B cell (primary cell): ENCODE results near the gene SHMT1. TPM values are rescaled to one million over a fixed set of nuclear protein-coding genes. Genes with fewer than 3 reads are reported as not detected.
A peak's percentile ranks its signal among the peaks of the same experiment; 100 is the strongest.

ENCODE experiments used
- ATAC-seq: fragments of 200-7000 bp; cut with Tn5 transposase; one replicate; pipeline ENCODE4 v1.10.0; 2021; ENCODE audit warnings: low read depth, mild to moderate bottlenecking, moderate number of reproducible peaks, moderate library complexity
- CTCF ChIA-PET: fragments of 350-600 bp; sonication (Branson Sonifier 250); formaldehyde crosslinking; loops from one replicate; lab custom pipeline; 2021; ENCODE audit warnings: antibody characterized with exemption, inconsistent platforms; lab: Charles Lee
- POLR2A ChIA-PET: fragments of 350-600 bp; sonication (Branson Sonifier 250); formaldehyde crosslinking; loops from one replicate; lab custom pipeline; 2021; ENCODE audit warnings: antibody characterized with exemption; lab: Charles Lee
- DNase-seq: peaks from one replicate; pipeline ENCODE4 v3.0.0; 2013
- H2AFZ ChIP-seq: 2 replicates; pipeline ENCODE4 v1.6.1; 2012; ENCODE audit warnings: mild to moderate bottlenecking, low read depth, low read length; ENCODE audit not compliant: insufficient read depth, poor library complexity, severe bottlenecking
- H3K27ac ChIP-seq, 2 donors: 1 replicate in 1 of 2; 2 replicates in 1 of 2; pipeline ENCODE4 v1.5.1; 2012 to 2013; ENCODE audit warnings: low read length in 2 of 2, mild to moderate bottlenecking in 2 of 2, moderate library complexity in 1 of 2
- H3K27me3 ChIP-seq, 4 experiments: fragments of 200-600 bp in 1 of 4; sonication (generic) in 1 of 4; replicated peaks in 1 of 4; 1 replicate in 2 of 4; 2 replicates in 2 of 4; pipeline versions ENCODE4 v1.6.1 to v1.7.0; 2013 to 2016; ENCODE audit warnings: low read length in 3 of 4, mild to moderate bottlenecking in 2 of 4, mixed read lengths in 1 of 4, moderate library complexity in 1 of 4; ENCODE audit not compliant: insufficient read depth in 4 of 4, control insufficient read depth in 3 of 4; ENCODE audit errors: control extremely low read depth in 1 of 4
- H3K36me3 ChIP-seq, 2 experiments: replicated peaks in 1 of 2; 1 replicate in 1 of 2; 2 replicates in 1 of 2; pipeline versions ENCODE4 v1.6.1 to v1.7.1; 2013; ENCODE audit warnings: low read length in 1 of 2; ENCODE audit not compliant: insufficient read depth in 2 of 2, control insufficient read depth in 1 of 2; ENCODE audit errors: control extremely low read depth in 1 of 2, extremely low read depth in 1 of 2
- H3K4me1 ChIP-seq, 2 donors: fragments of 200-600 bp in 1 of 2; sonication (generic) in 1 of 2; 1 replicate in 1 of 2; 2 replicates in 1 of 2; pipeline versions ENCODE4 v1.5.1 to v1.6.1; 2013 to 2017; ENCODE audit warnings: low read length in 2 of 2; ENCODE audit not compliant: control insufficient read depth in 2 of 2, insufficient read depth in 2 of 2
- H3K4me2 ChIP-seq: replicated peaks from 2 replicates; pipeline ENCODE3; 2012; ENCODE audit warnings: mild to moderate bottlenecking, low read depth, low read length; ENCODE audit not compliant: poor library complexity, severe bottlenecking
- H3K4me3 ChIP-seq, 5 experiments: fragments of 200-600 bp in 1 of 5; sonication (generic) in 1 of 5; 1 replicate in 3 of 5; 2 replicates in 2 of 5; pipeline versions ENCODE4 v1.5.1 to v1.7.0; 2011 to 2016; ENCODE audit warnings: low read length in 4 of 5, mild to moderate bottlenecking in 4 of 5, low read depth in 2 of 5, control low read depth in 1 of 5, moderate library complexity in 1 of 5; ENCODE audit not compliant: insufficient read depth in 1 of 5; ENCODE audit errors: control extremely low read depth in 1 of 5, extremely low read depth in 1 of 5
- H3K79me2 ChIP-seq: fragments of 200-600 bp; sonication (generic); one replicate; pipeline ENCODE4 v1.6.0; 2016; ENCODE audit warnings: low read length; ENCODE audit not compliant: control insufficient read depth, insufficient read depth
- H3K9ac ChIP-seq: fragments of 200-600 bp; sonication (generic); 2 replicates; pipeline ENCODE4 v1.6.1; 2017; ENCODE audit warnings: mild to moderate bottlenecking, low read length, moderate library complexity
- H3K9me3 ChIP-seq, 3 donors: one replicate each; pipeline versions ENCODE4 v1.6.1 to v1.7.1; 2013; ENCODE audit warnings: low read length in 2 of 3; ENCODE audit not compliant: control insufficient read depth in 2 of 3, insufficient read depth in 1 of 3; ENCODE audit errors: control extremely low read depth in 1 of 3
- H4K20me1 ChIP-seq: 2 replicates; pipeline ENCODE4 v1.6.0; 2012; ENCODE audit warnings: mild to moderate bottlenecking, low read length; ENCODE audit not compliant: insufficient read depth, control insufficient read depth, poor library complexity, severe bottlenecking
- H3K27ac Mint-ChIP-seq: one replicate; pipeline ENCODE4 v1.8.0; 2021; ENCODE audit warnings: mixed read lengths
- H3K27me3 Mint-ChIP-seq: one replicate; pipeline ENCODE4 v1.8.0; 2021; ENCODE audit warnings: mixed read lengths
- H3K4me1 Mint-ChIP-seq: one replicate; pipeline ENCODE4 v1.8.0; 2021; ENCODE audit warnings: mixed read lengths
- H3K4me3 Mint-ChIP-seq: one replicate; pipeline ENCODE4 v1.8.0; 2021; ENCODE audit warnings: mixed read lengths
- H3K9me3 Mint-ChIP-seq: one replicate; pipeline ENCODE4 v1.8.0; 2022; ENCODE audit warnings: mixed read lengths; ENCODE audit not compliant: insufficient read depth
- EZH2 ChIP-seq: IDR thresholded peaks from 2 replicates; pipeline ENCODE4 v1.6.1; 2012; ENCODE audit warnings: borderline replicate concordance, low read depth, mild to moderate bottlenecking, moderate library complexity, low read length; ENCODE audit not compliant: insufficient read depth, poor library complexity, severe bottlenecking
- WGBS: methylation state at CpG from one replicate; pipeline ENCODE4 v1.1.5; 2013; ENCODE audit warnings: missing lambda C conversion rate; ENCODE audit not compliant: insufficient coverage; 5-methylcytosine and 5-hydroxymethylcytosine counted together
- intact Hi-C: fragments of 100-400 bp; cut with micrococcal nuclease; formaldehyde crosslinking; loops from one replicate; pipeline ENCODE4 v1.10.0; 2022
- polyA plus RNA-seq: library from polyadenylated mRNA; depleted of rRNA; stranded (reverse); fragments of >200 nt; gene quantifications from 2 replicates; pipeline ENCODE4 v1.2.3, GENCODE V29; 2012
- total RNA-seq, 2 donors: library from RNA; stranded (reverse); fragments of 120-200 nt in 1 of 2; gene quantifications; 1 replicate in 1 of 2; 2 replicates in 1 of 2; pipeline versions ENCODE4 v1.2.3 to v1.2.4, GENCODE V29; 2013 to 2022
- TF ChIP-seq, protein P1 (sequence below): fragments of 200-600 bp; IDR thresholded peaks from one replicate; pipeline ENCODE4 v1.8.0; 2022; ENCODE audit warnings: antibody characterized with exemption, mild to moderate bottlenecking

The SHMT1 gene
- total and polyA plus RNA-seq, 2 donors (not counting 1 experiment from before 2014, with no cell fraction given), result 6.9 to 23.5 TPM

- H3K9me3 Mint-ChIP-seq, result no peaks in the 10 kb centered on the region
- Histone ChIP-seq H4K20me1 (peaks cover 70% of the 10 kb centered on the region), H3K9ac (peak overlapping the region; percentile 92), H3K27ac (peak overlapping the region; percentile 91 to 99), H2AFZ (peak overlapping the region; percentile 91), H3K79me2 (peaks cover 87% of the 10 kb centered on the region), H3K9me3 (peaks cover 0 to 14% (median 0%) of the 10 kb centered on the region in 3 donors), H3K27me3 (no peaks in the 10 kb centered on the region), H3K4me2 (peak overlapping the region; percentile 88), H3K4me1 (peaks cover 47 to 68% of the 10 kb centered on the region in 2 donors), H3K36me3 (peaks cover 0 to 48% of the 10 kb centered on the region in 2 experiments), H3K4me3 (peak overlapping the region; percentile 53 to 98 (median 87))
- ATAC-seq (no peak), DNase-seq (no peak)
- H3K27ac Mint-ChIP-seq, result peak overlapping the region; percentile 98
- ChIA-PET CTCF (no interaction called here), POLR2A (no interaction called here)
- intact Hi-C loops, result loop anchor here (1.0 kb wide), 5 partner anchors 9 to 133 kb away; partner anchors contain the start of genes ALKBH5, LLGL1, MIEF2 and SHMT1
- H3K4me1 Mint-ChIP-seq, result peaks cover 78% of the 10 kb centered on the region
- H3K4me3 Mint-ChIP-seq, result peak overlapping the region; percentile 96
- WGBS, result 75% methylated on average over 7 of the region's 11 CpGs
- no peaks in the 10 kb centered on the region for H3K27me3 Mint-ChIP-seq
- TF ChIP-seq, protein P1, sequence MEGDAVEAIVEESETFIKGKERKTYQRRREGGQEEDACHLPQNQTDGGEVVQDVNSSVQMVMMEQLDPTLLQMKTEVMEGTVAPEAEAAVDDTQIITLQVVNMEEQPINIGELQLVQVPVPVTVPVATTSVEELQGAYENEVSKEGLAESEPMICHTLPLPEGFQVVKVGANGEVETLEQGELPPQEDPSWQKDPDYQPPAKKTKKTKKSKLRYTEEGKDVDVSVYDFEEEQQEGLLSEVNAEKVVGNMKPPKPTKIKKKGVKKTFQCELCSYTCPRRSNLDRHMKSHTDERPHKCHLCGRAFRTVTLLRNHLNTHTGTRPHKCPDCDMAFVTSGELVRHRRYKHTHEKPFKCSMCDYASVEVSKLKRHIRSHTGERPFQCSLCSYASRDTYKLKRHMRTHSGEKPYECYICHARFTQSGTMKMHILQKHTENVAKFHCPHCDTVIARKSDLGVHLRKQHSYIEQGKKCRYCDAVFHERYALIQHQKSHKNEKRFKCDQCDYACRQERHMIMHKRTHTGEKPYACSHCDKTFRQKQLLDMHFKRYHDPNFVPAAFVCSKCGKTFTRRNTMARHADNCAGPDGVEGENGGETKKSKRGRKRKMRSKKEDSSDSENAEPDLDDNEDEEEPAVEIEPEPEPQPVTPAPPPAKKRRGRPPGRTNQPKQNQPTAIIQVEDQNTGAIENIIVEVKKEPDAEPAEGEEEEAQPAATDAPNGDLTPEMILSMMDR, result no peak
- TF ChIP-seq EZH2, result no peak
Measured at GRCh38 chr17:18315961-18316360, 47.4 kb downstream of the SHMT1 start.

- CTCF ChIA-PET, result no interaction called here
- H4K20me1 ChIP-seq, result peaks cover 66% of the 10 kb centered on the region
- peak overlapping the region; percentile 91 for H2AFZ ChIP-seq
Measured at GRCh38 chr17:18315562-18315922, 47.8 kb downstream of the SHMT1 start.

More at GRCh38 chr17:18315562-18315922, 47.8 kb downstream of the SHMT1 start:
- WGBS, result 8% methylated on average over 13 of the region's 18 CpGs
- DNase-seq (no peak), ATAC-seq (peak; percentile 5)
- Histone ChIP-seq H3K4me3 (peak overlapping the region; percentile 53 to 98 (median 87)), H3K36me3 (peaks cover 0 to 44% of the 10 kb centered on the region in 2 experiments), H3K9me3 (peaks cover 0 to 14% (median 0%) of the 10 kb centered on the region in 3 donors), H3K79me2 (peaks cover 87% of the 10 kb centered on the region), H3K27me3 (no peaks in the 10 kb centered on the region), H3K27ac (peak overlapping the region; percentile 91 to 99), H3K4me1 (peaks cover 47 to 65% of the 10 kb centered on the region in 2 donors), H3K4me2 (peak overlapping the region; percentile 88), H3K9ac (peak overlapping the region; percentile 92)
- POLR2A ChIA-PET, result interaction anchor here (1.3 kb wide), 1 partner anchor 55 kb away, joined by 4 read pairs; the partner anchor contains the start of gene MIEF2
- H3K4me3 Mint-ChIP-seq, result peak overlapping the region; percentile 96
- H3K27me3 Mint-ChIP-seq, result no peaks in the 10 kb centered on the region
- intact Hi-C loops, result loop anchor here (1.0 kb wide), 5 partner anchors 10 to 132 kb away; partner anchors contain the start of genes ALKBH5, LLGL1, MIEF2 and SHMT1
- peak overlapping the region; percentile 98 for H3K27ac Mint-ChIP-seq
- peaks cover 76% of the 10 kb centered on the region for H3K4me1 Mint-ChIP-seq
- H3K9me3 Mint-ChIP-seq, result no peaks in the 10 kb centered on the region
- TF ChIP-seq EZH2, result no peak
- TF ChIP-seq, protein P1, result no peak
